Measurements from ENCODE around the gene MUC6. TPM values are rescaled to one million over a fixed set of nuclear protein-coding genes. Genes with fewer than 3 reads are reported as not detected.
A peak's percentile ranks its signal among the peaks of the same experiment; 100 is the strongest.

Gene MUC6
- polyA plus RNA-seq, 1 donor, result 26.8 TPM

DNA sequence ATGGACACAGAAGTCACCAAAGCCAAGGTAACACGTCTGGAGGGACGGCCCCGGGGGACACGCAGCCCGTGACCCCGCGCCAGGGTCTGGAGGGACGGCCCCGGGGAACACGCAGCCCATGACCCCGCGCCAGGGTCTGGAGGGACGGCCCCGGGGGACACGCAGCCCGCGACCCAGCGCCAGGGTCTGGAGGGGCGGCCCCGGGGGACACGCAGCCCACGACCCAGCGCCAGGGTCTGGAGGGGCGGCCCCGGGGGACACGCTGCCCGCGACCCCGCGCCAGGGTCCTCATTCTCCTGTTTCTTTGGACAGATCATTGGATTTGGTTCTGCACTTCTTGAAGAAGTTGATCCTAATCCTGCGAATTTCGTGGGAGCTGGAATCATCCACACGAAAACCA, 27.1 kb downstream of the MUC6 start:
- no peak for DNase-seq

DNA sequence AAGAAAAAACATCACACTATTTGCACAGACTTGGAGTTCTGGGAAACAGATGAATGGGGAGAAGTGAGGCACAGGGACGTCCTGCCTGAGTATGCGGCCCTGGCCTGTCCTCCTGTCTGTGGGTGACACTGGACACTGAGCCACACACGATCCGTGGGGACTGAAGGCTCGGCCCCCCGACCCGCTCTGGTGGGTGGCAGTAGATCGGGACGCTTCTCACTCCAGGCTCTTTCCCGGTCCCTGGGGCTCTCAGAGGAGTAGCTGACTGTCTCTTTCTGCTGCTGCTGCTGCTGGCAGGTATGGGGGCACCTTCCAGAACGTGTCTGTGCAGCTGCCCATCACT, 27.7 kb downstream of the MUC6 start:
- DNase-seq, result no peak

DNA sequence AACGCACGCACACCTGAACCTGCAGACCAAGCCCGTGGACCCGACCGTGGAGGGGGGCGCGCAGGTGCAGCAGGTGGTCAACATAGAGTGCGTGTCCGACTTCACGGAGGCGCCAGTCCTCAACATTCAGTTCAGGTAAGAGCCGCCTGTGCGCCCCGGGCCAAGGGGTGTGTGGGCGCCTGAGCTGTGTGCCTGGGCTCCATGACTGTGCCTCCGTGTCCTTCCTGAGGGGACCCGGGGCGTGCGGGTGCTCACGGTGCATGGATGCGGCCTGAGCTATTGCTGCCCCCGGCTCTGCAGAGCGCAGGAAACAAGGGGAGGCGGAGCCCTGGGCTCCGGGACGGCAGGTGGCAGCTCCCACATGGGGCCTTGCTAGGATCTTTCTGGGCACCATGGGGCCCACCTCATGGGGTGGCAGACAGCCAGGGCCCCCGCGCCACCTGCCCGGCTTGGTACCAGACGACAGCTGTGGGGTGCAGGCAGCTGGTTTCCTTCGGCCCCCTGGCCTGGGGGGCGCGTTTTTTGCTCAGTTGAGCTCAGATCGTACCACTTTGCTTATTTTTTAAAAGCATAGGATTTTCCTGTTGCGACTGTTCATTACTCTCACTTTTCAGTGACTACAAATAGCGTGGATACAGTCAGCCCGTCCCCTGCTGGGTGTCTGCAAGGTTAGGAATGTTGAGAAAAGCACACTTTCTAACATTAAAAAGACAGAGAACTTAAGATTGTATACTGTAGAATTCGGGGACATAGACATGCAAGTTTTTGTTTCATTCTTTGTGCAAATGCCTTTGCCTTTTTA, 28.3 kb downstream of the MUC6 start:
- no peak for DNase-seq

DNA sequence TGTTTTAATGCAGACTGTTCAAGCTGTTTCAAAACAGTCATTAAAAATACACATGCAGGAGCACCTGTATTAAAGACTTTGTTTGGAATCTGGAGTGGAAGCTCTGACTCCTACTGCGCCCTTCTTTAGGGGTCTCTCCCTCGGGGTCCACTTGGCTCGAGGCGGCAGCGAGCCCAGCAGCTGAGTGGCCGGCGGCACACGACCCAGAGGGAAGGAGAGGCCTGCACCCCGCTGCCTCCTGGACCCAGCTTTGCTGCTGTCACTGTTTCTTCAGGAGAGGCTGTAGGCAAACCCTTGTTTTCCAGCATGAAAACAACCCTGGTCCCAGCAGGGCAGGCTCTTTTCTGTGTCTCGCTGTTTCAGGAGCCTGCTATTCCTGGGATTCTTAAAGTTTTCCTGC, 29.2 kb downstream of the MUC6 start:
- DNase-seq, result no peak

DNA sequence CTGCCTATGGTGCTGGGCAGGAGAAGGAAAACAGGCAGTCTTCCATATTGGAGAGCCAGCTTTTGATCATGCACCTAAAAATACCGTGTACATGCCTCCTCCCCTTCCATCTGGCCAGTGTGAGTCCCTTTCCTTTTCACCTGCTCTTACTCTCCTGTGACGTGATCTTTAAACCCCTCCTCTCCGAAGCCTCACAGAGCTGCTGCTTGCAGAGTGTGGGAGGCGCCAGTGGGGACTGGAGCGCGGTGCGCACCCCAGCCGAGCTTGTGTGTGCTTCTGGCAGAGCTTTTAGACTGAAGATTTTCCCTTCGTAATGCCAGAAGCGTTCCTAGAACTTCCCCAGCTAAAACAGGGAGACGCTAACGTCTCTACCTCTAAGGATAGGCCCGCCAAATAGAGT, 29.8 kb downstream of the MUC6 start:
- DNase-seq, result no peak

DNA sequence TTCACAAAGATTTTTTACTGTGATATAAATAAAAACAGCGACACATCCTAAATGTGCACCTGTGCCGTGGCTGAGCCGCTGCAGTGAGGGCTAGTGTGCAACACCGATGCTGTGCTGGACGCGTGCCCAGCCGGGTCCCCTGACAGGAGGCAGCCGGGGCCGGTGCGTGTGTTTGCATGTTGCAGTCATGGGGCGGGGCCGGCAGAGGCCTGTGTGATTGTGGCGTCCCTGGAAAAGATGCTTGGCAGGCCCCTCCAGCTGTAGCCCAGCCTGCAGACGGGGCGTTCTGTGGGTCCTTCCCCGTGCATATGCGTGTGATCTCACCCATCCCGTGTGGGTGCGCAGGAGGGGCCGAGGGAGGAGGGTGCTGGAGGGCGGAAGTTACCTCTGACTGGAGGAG, 30.6 kb downstream of the MUC6 start:
- no peak for DNase-seq

DNA sequence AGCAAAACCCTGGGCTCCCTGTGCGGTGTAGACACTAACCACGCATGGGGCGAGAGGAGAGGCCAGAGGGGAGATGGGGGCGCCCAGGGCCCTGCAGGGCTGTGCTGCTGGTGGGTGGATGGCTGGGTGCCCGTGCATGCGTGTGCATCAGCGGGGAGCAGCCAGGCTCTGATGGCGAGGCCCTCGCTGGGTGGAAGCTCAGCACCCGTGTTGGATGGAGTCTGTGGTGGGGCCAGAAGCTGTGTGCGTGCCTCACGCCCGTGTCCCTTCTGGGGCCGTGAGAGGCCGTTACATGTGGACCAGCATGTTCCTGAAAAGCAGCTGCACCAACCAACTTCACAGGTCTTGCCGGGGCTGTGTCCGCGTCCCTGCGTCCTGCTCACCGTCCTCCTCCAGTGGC, 33.4 kb downstream of the MUC6 start:
- no peak for DNase-seq

DNA sequence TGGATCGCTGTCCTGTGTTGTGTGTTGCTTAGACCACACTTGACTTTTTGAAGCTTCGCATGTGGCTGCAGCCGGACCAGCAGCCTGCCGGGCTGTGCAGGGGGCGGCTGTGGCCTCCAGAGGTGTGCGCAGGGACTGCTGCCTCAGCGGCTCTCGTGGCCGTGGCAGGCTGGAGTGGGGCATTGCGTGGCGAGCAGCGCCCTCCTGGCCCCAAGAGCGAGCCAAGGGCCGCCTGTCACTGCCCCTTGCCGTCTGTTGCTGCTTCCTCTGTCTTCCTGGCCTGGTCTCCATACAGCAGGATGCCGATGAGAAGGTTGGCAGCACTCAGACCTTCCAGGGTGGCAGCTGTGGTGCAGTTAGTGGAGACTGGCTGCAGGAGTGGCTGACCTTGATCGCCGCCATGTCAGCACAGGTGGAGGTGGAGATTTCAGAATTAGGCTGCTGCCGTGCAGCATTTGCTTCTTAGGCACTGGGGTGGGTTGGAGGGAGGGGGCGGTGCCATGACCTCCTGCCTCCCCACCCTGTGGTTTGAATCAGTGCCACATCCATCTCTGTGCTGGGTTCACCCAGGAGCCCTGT, 34.0 kb downstream of the MUC6 start:
- no peak for DNase-seq

DNA sequence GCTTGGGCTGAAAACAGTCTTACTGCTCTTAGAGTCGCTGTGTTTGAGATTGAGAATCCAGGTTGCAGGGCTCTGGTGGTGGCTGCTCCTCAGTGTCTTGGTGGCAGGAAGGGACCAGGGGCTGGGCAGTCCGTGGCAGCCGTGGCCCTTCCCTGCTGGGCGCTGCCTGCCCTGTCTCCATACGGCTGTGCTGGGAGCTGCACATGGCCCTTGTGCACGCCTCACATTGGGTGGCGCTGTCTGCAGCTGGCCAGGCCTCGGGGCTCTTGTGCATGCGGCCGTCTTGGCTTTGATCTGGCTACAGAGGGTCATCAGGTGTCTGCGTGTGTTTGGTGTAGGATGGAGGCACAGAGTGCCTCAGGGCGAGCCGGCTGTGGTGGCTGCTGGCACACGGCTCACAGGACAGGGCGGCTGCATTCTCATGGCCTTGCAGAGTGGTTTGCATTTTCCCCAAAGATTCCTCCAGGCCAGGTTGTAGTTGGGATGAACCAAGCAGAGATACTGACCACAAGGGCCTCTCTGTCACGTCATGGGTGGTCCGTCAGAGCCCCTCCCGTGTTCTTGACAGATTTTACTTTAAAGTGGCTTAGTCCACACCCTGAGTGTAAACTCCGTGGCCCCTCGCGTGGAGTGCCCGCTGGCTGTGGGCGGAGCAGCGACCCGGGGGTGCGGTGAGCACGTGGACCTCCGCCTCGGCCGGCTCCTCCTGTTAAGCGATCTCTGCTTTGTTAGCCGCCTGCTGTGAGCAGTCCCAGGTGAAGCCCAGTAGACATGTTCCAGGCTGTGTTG, 34.7 kb downstream of the MUC6 start:
- DNase-seq, result no peak

DNA sequence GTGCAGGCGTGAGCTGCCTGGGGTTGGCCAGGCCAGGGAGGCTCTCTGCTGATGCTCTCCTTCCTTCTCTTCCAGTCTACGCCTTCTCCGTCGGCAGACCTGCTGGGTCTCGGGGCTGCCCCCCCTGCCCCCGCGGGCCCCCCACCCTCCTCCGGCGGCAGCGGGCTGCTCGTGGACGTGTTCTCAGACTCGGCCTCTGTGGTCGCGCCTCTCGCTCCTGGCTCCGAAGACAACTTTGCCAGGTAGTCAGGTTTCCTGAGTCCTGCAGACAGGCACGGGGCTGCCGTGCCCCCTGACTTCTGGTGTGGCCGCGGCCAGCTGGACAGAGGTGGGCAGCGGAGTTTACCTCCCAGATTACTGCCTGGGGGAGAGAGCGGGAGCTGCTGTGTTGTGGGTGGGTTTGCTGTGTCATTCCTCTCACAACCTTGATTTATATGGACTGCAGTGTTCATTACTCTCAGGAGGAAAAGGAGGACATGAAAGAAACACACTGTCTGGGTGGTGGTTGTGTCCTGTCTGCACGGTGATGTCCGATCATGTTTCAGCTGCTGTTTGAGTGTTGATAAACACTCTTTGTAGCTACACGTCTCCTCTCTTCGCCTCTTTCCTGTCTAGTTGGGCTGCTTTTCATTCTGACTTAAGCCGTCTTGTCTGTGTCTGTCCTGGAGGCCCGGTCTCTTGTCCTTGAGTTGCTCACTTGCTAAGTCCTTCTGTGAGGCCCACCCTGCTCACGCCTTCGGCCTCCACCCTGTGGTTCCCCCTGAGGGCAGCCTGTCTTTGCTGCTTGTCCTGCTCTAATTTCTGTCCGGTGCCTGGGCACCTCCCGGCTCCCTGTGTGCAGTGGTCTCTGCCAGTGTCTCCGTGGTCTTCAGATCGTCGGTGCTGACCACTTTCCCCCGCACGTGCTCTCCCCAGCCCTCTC, 35.9 kb downstream of the MUC6 start:
- DNase-seq, result peak; percentile 80

DNA sequence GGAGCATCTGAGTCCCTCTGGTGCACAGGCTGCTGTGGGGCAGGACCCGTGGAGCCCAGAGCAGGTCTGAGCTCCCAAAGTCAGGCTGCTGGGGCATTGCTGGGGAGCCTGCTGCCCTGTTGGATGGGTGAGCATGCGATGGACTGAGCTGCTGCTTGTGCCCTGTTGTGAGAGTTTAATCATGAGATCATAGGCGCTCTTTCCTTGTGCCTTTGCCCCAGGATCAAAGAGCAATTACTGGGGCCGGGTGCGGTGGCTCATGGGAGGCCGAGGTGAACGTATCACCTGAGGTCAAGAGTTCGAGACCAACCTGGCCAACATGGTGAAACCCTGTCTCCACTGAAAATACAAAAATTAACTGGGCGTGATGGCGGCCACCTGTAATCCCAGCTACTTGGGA, 37.5 kb downstream of the MUC6 start:
- DNase-seq, result no peak

DNA sequence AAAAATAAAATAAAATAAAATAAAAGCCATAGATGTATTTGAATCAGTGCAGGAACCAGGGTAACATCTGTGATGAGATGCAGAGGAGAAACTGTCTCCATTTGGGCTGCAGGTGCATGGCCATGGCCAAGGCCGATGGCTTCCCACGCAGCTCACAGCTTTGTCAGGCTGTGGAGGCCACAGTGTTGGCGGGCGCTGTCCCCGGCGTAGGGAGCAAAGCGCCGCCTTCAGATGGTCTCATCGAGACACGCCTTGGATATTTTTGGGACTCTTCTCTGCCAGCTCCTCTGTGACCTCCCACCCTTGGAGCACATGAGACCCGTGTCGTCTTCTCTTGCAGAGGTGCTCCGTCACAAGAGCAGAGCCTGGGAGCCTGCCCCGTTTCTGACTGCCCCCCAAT, 38.6 kb downstream of the MUC6 start:
- DNase-seq, result no peak

DNA sequence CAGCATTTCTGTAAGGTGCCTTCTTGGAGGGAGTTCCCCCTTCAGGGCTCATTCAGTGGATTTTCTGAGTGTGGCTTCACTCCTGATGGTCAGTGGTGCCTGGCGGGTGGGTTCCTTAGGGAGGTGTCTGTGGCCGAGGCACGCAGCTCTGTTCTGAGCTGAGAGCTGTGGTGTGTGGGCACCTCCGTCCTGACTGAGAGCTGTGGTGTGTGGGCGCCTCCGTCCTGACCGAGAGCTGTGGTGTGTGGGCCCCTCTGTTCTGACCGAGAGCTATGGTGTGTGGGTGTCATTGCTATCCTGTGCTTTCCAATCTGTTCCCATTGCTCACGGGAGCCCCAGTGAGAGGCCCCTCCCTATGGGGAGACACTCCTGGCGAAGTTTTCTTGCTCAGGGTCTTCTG, 39.8 kb downstream of the MUC6 start:
- DNase-seq, result no peak

DNA sequence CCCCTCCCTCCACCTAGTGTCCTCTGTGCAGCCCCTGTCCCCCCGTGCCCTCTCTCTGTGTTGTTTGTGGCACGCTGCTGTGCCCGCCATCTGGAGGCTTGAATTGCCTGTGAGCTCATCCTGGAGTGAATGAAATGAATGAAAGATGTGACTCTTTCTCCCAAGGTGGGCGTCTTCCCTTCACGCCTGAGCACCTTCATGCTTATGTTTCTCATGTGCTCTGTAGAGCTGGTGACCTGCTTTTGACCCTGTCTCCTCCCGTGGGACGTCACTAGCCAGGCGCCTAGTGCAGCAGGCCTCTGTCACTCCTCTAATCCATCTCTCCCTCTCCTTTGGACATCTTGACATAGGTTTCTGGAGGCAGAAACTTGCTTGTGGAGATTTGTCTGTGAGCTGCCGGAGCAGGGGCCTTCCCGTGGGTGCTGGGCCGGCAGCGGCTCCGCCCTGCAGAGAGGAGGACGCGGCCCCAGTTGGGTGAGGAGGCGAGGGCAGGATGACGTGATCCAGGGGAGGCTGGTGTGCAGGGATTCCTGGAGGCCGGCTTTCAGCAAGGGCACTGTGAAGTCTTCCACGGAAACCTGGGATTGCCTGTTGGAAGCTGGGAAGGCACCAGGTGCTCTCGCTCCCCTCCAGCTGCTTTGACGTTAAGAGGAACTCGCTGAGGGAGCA, 40.6 kb downstream of the MUC6 start:
- DNase-seq, result peak; percentile 88

DNA sequence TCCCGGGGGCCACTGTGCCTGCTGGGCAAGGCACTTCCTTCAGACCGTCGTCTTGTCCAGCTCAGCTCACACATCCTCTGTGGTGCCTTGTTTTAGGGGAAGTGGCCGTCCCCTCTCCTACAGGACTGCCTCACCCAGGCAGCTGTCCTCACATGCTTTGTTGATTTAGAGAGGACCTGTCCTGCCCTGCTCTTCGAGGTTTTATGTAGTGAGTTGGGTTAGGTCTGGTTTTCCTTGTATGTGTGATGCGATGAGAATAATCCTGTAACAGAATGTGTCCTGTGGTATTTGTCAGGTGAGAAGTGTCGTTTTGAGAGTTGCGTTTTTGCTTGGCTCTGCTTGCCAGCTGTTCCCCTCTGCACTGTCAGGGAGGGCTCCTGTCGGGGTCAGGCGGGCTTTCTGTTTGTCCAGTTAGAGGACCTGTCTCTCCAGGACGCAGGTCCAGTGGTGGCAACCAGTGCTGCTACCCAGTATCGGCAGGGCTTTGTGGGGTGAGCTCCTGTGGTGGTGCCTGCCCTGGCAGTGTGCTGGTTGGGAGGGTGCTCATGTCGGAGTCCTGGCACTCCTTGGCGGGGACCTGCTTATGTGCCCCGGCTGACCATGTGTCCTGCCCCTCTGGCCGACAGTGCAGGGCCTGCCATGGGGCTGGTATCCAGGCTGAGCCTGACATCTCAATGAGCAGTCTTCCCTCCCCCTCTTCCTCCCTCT, 41.3 kb downstream of the MUC6 start:
- no peak for DNase-seq

DNA sequence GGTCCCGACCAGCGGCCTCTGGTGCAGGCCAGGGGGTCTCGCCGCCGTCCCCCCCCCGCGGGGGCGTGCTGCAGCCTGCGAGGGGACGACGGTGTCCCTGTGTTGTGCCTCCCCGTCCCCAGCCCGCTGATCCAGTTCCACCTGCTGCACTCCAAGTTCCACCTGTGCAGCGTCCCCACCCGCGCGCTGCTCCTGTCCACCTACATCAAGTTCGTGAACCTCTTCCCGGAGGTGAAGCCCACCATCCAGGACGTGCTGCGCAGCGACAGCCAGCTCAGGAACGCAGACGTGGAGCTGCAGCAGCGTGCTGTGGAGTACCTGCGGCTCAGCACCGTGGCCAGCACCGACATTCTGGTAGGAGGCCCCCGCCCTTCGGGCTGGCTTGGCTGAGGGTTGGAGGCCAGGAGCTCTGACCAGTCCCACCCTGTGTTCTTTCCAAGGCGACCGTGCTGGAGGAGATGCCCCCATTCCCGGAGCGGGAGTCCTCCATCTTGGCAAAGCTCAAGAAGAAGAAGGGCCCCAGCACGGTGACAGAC, 42.8 kb downstream of the MUC6 start:
- no peak for DNase-seq

DNA sequence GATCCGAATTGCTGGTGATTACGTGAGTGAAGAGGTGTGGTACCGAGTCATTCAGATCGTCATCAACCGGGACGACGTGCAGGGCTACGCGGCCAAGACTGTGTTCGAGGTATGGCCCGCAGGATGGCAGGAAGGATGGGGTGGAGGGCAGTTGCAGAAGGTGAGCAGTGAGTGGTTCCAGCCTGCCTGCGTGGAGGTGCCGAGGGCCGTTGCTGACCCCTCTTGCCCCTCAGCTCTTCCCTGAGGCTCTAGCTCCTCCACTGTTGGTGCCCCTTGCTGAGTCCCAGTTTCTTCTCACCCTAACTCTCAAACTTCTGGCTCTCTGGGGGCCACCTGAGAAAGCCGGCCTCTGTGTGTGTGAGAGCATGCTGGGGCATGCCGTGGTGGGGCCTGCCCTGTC, 43.9 kb downstream of the MUC6 start:
- DNase-seq, result no peak

DNA sequence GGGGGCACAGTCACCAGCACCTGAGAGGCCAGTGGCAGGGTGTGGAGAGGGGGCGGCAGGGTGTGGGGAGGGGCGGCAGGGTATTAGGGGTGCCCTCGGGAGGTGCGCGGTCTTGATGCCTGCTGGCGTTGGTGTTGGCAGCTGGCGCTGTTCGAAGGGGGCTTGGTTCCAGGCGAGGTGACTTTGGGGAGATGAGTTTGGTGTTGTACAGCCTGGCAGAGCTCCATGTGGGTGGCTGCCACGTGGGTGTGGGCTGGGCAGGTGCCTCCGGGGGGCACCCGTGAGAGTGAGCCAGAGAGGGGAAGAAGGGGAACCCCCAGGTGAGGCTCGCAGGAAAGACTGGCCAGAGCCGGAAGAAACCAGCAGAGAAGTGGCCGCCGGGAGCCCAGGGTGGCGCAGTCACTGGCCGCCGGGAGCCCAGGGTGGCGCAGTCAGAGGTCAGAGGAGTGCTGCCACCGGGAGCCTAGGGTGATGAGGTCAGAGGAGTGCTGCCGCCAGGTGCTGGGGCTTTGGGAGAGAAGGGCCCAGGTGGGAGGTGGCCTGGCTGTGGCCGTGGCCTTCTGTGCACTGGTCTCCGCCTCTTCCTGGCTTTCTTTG, 44.7 kb downstream of the MUC6 start:
- DNase-seq, result no peak

DNA sequence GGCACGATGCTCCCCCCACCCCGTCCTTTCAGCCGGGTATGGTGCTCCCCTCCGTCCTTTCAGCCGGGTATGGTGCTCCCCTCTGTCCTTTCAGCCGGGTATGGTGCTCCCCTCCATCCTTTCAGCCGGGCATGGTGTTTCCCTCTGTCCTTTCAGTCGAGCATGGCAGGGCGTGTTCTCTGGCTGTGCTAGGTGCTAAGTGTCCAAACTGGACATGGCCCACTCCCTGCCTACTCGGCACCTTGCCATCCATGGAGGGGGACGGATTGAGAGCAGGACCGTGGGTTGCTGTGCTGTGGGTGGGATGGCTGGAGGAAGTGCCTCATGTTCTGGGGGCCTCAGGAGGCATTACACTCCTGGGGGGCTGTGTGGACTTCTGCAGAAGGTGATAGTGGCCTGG, 45.5 kb downstream of the MUC6 start:
- no peak for DNase-seq

DNA sequence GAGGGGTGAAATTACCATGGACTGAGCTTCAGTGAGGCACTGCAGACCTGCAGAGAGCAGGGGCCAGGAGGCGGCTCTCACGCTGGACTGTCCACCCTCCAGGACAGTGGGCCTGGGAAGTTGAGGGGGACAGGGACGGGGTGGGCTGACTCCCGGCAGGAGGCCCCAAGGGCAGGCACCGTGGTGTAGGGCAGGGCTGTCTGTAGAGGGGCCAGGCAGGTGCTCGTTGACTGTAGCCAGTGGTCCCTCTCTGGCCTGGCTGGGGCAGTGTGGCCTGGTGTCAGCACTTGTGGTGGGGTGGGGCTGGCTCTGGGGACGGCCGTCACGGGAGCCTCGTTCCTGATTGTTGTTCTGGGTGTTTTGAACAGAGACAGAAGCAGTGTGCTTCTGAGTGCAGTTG, 46.4 kb downstream of the MUC6 start:
- DNase-seq, result no peak
